ENCODE measurements around the gene SLC24A3. TPM values are rescaled to one million over a fixed set of nuclear protein-coding genes. Genes with fewer than 3 reads are reported as not detected.
A peak's percentile ranks its signal among the peaks of the same experiment; 100 is the strongest.

SLC24A3 gene
- total and polyA plus RNA-seq, 2 of the 13 experiments (the other 11 are each of a cell fraction or from before 2014, with no cell fraction given), result not detected

DNA sequence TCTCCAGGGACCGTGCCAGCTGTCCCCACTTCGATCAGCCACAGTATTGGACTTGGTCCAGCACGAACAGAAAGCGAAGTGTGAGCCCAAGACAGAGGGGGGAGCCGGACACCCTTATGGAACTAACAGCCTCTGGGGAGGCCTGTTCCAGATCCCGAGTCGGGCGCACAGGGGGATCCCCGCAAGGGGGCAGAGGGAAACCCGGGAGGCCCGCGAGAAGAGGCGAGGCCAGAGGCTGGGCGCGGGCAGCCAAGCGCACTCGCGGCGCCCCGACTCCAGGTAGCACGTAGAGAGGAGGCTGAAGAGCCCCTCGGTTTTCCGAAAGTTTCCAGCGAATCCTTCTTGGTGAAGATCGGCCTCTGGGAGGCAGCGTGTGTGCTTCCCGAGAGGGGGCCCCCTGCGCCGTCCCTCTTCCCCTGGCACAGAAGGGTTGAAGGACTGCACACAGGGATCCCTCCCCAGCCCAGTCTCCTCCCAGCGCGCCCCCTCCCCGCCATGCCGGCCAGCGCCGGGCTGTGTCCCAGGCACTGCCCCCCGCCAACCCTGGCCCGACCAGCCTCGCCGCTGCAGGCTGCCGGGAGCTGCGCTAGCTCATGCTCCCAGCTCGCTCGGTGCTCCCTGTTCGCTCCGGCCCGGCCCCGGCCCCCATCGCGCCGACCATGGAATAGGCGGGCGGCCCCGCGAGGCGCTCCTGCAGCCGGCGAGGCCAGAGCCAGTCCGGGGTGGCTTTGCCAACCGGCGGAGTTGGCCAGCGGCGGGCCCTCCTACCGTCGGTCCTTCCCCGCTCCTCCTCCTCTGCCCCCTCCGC lies 577 bp upstream of the SLC24A3 start:
- no peak overlapping the region for H3K9ac ChIP-seq (ENCODE audit: insufficient read depth, low read depth, low read length)
- BruUV-seq (replicated peaks), result no TSS peak
- H4K20me1 ChIP-seq (ENCODE audit: insufficient read depth, low read length), result no peaks in the 10 kb centered on the region
- H3K9me3 ChIP-seq (ENCODE audit: low read length), result no peaks in the 10 kb centered on the region
- H3K36me3 ChIP-seq (replicated peaks in 1 of 2; ENCODE audit: control insufficient read depth in 1 of 2, insufficient read depth in 2 of 2, low read length in 2 of 2), result no peaks in the 10 kb centered on the region
- POLR2A ChIA-PET, result no interaction called here
- H3K4me1 ChIP-seq (ENCODE audit: insufficient read depth, low read length), result no peaks in the 10 kb centered on the region
- WGBS (ENCODE audit: low lambda C conversion rate), result 33% methylated on average over 24 of the region's 66 CpGs
- H3K4me3 ChIP-seq (replicated peaks in 1 of 3; ENCODE audit: insufficient read depth in 1 of 3, low read depth in 2 of 3, low read length in 3 of 3), result no peak overlapping the region; a peak in 1 of 6 replicates
- CTCF ChIA-PET (ENCODE audit: low intra/inter-chr PET ratio, low total read pairs), result no interaction called here
- FAIRE-seq (no peak), DNase-seq (ENCODE audit: low spot score) (no peak), ATAC-seq (peak; percentile 12; the same call in 2 of the 3 replicates)
- no peak overlapping the region for H2AFZ ChIP-seq (ENCODE audit: low read length)
- intact Hi-C loops (cut with micrococcal nuclease; ENCODE audit: unreplicated experiment), result no loop called here
- in situ Hi-C loops (cut with HindIII; ENCODE audit: extremely low pct_ligation_motif_present, low pct_unique_long_range_greater_than_20kb), result loop anchor here (25.0 kb wide), 1 partner anchor 575 kb away; no protein-coding TSS in a partner anchor
- no peak overlapping the region for H3K27ac ChIP-seq (ENCODE audit: extremely low read length, insufficient read depth, low read length)
- peaks cover 17 to 55% of the 10 kb centered on the region in 2 experiments for H3K27me3 ChIP-seq (ENCODE audit: control insufficient read depth in 1 of 2, insufficient read depth in 2 of 2, low read length in 2 of 2)
- no peaks in the 10 kb centered on the region for H3K79me2 ChIP-seq (ENCODE audit: insufficient read depth, low read length)
- H3K4me2 ChIP-seq (ENCODE audit: low read depth, low read length), result no peak overlapping the region
- TF ChIP-seq, protein P1, sequence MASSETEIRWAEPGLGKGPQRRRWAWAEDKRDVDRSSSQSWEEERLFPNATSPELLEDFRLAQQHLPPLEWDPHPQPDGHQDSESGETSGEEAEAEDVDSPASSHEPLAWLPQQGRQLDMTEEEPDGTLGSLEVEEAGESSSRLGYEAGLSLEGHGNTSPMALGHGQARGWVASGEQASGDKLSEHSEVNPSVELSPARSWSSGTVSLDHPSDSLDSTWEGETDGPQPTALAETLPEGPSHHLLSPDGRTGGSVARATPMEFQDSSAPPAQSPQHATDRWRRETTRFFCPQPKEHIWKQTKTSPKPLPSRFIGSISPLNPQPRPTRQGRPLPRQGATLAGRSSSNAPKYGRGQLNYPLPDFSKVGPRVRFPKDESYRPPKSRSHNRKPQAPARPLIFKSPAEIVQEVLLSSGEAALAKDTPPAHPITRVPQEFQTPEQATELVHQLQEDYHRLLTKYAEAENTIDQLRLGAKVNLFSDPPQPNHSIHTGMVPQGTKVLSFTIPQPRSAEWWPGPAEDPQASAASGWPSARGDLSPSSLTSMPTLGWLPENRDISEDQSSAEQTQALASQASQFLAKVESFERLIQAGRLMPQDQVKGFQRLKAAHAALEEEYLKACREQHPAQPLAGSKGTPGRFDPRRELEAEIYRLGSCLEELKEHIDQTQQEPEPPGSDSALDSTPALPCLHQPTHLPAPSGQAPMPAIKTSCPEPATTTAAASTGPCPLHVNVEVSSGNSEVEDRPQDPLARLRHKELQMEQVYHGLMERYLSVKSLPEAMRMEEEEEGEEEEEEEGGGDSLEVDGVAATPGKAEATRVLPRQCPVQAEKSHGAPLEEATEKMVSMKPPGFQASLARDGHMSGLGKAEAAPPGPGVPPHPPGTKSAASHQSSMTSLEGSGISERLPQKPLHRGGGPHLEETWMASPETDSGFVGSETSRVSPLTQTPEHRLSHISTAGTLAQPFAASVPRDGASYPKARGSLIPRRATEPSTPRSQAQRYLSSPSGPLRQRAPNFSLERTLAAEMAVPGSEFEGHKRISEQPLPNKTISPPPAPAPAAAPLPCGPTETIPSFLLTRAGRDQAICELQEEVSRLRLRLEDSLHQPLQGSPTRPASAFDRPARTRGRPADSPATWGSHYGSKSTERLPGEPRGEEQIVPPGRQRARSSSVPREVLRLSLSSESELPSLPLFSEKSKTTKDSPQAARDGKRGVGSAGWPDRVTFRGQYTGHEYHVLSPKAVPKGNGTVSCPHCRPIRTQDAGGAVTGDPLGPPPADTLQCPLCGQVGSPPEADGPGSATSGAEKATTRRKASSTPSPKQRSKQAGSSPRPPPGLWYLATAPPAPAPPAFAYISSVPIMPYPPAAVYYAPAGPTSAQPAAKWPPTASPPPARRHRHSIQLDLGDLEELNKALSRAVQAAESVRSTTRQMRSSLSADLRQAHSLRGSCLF (CRISPR knock-in tag; IDR thresholded peaks at IDR 0.05; ENCODE audit: borderline replicate concordance), result no peak
- TF ChIP-seq ZNF263 (CRISPR knock-in tag; IDR thresholded peaks at IDR 0.05) (peak; percentile 57), ZSCAN20 (CRISPR knock-in tag; IDR thresholded peaks at IDR 0.05; ENCODE audit: borderline replicate concordance) (no peak), ASH2L (IDR thresholded peaks at IDR 0.05; ENCODE audit: insufficient read length, low read depth, low read length) (no peak), MXI1 (IDR thresholded peaks at IDR 0.05; ENCODE audit: borderline replicate concordance, low read depth, low read length) (no peak), RFXAP (CRISPR knock-in tag; IDR thresholded peaks at IDR 0.05; ENCODE audit: borderline replicate concordance) (no peak), HNRNPK (IDR thresholded peaks at IDR 0.05; ENCODE audit: low read depth, low read length, poor library complexity, severe bottlenecking) (peak; percentile 49), GABPB1 (CRISPR knock-in tag; IDR thresholded peaks at IDR 0.05) (peak; percentile 19; the same call in 1 of the 2 replicates), TP53 (CRISPR knock-in tag; conservative IDR thresholded peaks at IDR 0.05) (no peak), ZNF382 (CRISPR knock-in tag; IDR thresholded peaks at IDR 0.05; ENCODE audit: borderline replicate concordance) (no peak), ELF3 (CRISPR knock-in tag; IDR thresholded peaks at IDR 0.05) (no peak), ZNF782 (CRISPR knock-in tag; IDR thresholded peaks at IDR 0.05; ENCODE audit: borderline replicate concordance) (no peak), ADNP (CRISPR knock-in tag; IDR thresholded peaks at IDR 0.05) (no peak), JUN (CRISPR knock-in tag; IDR thresholded peaks at IDR 0.05) (no peak), KDM6A (CRISPR knock-in tag; IDR thresholded peaks at IDR 0.05; ENCODE audit: low read depth) (no peak)
